Femur (tissue), 1 donor: Measurements from ENCODE around the gene GDF10.

ENCODE experiments used
- DNase-seq: peaks from one replicate; pipeline ENCODE4 v3.0.0-alpha.2; 2017

The GDF10 gene, protein sequence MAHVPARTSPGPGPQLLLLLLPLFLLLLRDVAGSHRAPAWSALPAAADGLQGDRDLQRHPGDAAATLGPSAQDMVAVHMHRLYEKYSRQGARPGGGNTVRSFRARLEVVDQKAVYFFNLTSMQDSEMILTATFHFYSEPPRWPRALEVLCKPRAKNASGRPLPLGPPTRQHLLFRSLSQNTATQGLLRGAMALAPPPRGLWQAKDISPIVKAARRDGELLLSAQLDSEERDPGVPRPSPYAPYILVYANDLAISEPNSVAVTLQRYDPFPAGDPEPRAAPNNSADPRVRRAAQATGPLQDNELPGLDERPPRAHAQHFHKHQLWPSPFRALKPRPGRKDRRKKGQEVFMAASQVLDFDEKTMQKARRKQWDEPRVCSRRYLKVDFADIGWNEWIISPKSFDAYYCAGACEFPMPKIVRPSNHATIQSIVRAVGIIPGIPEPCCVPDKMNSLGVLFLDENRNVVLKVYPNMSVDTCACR

DNA sequence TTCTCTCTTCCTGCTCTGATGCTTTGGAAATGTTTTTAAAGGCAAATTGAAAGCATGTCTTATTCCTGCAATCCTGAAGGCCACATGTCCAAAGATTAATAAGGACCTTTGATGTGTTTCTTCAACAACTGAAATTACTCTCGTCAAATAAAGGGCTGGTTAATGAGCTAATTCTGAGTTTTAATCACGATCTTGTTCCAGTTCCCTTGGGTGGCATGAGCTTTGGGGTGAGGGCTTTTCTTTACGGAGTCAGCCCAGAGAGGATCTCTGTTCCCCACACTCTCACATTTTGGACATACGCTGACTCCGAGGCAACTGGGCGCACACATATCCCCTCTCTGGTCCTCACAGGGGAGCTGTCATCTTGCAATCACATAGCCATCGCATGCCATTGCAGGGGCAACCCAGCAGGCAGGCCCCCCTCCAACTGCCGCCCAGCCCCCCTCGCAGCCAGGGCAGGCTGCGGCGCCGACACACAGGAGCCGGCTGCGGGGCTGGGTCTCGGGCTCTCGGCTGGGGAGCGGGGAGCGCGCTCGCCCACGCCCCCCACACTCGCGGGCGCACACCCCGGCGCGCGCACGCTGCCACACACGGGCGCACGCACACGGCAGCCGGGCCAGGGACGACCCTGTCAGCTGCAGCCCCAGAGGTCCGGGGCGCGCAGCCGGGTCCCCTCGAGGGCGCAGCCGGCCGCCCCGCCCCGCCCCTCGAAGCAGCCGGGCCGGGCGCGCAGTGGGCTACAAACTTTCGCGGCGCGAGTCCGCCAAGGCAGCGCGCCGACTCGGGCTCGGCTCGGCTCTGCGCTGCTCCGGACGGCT is at the start of gene GDF10:
TSS of gene GDF10 (plus strand) at position 587 of the 818 bp plus-strand sequence. CDS start 455 bp downstream, outside the sequence.
- no peak for DNase-seq

DNA sequence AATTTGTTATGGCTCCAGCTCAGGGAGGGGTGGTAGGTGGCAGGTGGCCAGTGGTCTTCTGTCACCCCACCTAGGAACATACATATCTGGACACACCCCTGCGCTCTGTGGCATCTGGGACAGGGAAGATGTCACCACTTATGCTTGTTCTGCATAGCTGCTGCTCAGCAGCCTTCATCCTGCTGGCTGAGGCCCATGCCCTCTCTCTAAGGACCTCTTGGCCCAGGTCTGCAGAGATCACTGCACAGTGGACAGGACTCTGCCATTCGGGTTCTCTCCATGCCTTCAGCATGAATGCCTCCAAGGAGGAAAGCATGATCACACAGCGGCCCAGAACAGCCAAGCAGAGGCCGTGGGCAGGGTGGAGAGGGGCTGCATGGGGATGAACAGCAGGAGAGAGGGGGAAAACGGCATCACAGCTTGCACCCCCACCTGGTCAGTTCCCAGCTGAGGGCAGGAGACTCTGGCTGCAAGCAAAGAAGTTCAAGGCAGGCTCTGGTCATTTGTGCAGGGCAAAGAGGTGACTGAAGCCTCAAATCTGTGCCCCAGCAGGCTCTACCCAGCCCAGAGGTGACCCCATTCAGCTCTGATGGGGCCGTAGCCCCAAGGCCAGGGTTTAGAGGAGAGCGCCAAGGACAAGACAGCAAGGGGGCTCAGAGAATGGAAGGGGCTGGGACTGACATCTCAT is 47.8 kb upstream of the GDF10 start:
- no peak for DNase-seq

- DNase-seq, result no peak
Measured at GRCh38 chr10:47253030-47253637, 46.9 kb upstream of the GDF10 start.

- peak; percentile 84 for DNase-seq
Measured at GRCh38 chr10:47253651-47254375, 46.2 kb upstream of the GDF10 start.

- DNase-seq, result no peak
Measured at GRCh38 chr10:47254611-47255010, 45.4 kb upstream of the GDF10 start.

GRCh38 chr10:47255033-47255813 is 44.8 kb upstream of the GDF10 start:
- DNase-seq, result no peak

DNA sequence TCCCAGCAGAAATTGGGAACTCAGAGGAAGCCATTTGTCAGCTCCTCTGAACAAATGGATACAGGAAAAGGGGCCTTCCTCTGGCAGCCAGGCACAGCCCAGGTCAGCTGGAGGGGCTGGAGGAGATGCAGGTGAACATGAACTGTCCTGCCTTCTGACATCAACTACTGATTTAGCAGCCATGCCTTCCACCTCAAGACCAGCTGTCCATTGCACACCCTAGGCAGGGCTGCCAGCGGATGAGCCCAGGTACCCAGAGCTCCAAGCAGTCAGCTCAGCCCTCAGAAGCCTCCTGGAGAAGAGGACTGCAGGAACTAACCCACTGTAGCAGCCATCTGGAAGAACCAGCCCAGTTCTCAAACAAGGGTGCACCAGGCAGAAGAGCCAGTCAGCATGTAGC is 44.1 kb upstream of the GDF10 start:
- DNase-seq, result no peak

- DNase-seq, result no peak
Measured at GRCh38 chr10:47256751-47257336, 43.2 kb upstream of the GDF10 start.

DNA sequence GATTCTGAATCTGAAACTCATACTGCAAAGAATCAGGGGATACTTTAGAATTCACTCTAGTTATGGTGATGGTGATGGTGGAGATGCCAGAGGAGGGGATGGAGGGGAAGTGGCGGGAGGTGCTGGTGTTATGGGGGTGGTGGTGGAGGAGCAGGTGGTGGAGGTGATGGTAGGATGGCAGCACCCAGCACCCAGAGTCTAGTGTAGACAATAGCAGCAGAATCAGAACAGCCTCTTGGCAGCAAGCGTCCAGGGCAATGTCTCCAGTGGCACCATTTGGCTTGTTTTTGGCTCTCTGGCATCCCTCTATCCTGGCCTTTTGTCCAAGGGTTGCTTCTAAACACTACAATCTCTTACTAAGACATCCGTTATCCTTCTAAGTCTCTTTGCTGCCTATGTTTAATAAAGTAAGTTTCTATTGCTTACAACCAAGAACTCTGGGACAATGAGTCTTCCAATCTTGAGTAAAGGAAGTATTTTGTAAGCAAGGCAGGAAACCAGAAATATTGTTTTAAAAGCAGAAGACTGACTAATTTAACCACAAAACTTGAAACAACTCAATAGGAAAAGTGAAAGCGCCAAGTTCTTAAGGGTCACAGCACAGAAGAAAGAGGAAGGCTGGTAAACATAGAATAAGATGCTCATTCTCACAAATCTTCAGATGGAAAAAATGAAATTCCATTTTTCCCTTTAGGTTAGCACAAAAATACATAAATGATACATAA is 42.4 kb upstream of the GDF10 start:
- DNase-seq, result no peak

- DNase-seq, result no peak
Measured at GRCh38 chr10:47258921-47259320, 41.1 kb upstream of the GDF10 start.

DNA sequence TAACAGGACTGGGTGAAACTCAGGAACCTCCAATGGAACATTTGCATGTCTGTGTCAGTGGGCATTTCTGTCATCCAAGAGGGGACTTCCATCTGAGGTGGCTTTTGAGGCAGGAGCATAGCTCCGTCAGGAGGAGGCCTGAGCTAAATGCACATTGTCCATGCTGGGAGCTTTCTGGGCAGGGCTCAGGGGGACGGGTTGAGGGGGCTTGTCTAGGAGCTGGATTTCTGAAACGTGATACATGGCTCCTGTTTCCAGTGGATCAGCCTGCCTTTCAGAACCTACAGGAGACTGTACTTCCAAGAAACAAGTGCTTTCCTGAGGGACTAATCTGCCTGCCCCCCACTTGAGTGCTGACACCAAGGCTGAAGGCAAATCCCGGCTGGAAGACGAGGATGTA is 40.5 kb upstream of the GDF10 start:
- no peak for DNase-seq

GRCh38 chr10:47260505-47261111 is 39.4 kb upstream of the GDF10 start:
- DNase-seq, result no peak

GRCh38 chr10:47261121-47261520 is 38.9 kb upstream of the GDF10 start:
- DNase-seq, result no peak

DNA sequence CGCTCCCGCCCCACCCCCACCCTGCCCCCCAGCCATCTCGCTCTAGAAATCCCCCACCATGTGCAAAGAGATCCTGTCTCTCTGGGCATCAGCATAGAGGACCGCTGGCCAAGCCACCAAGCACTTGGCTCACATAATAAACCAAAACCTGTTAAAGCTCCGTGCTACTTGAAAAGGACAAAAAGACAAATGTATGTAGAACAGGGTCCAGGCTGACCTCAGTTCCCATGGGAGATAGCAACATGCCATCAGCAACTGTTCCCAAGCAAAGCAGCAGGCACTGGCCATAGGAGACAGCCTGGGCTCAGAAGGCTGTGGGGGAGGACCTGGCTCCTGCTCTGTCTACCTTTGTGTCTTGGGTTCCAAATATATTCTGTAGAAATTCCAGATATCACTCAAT is 38.4 kb upstream of the GDF10 start:
- DNase-seq, result no peak

GRCh38 chr10:47262606-47263533 is 37.1 kb upstream of the GDF10 start:
- no peak for DNase-seq

DNA sequence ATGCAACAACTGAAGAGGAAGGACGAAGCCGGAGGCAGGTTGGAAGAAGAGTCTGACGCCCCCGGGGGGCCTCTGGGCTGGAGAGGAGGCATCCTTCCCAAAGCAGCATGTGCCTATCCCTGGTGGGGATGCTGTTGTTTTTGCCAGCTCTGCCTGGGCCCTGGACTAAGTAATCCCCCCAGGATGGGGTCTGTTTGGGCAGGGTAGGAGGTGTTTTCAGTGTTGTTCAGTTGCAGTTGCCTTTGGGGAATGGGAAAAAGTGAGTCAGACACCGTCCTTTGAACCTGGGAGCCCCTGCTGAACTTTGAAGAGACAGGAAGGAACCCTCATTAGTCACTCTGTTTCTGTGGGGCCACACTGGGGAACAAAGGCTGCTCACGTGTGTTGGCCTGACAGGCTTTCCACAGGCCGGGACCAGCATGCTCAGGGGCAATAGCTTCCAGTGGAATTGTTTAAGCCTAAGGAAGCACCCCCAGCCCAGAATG is 35.2 kb upstream of the GDF10 start:
- no peak for DNase-seq

GRCh38 chr10:47266602-47267001 is 33.4 kb upstream of the GDF10 start:
- DNase-seq, result no peak

DNA sequence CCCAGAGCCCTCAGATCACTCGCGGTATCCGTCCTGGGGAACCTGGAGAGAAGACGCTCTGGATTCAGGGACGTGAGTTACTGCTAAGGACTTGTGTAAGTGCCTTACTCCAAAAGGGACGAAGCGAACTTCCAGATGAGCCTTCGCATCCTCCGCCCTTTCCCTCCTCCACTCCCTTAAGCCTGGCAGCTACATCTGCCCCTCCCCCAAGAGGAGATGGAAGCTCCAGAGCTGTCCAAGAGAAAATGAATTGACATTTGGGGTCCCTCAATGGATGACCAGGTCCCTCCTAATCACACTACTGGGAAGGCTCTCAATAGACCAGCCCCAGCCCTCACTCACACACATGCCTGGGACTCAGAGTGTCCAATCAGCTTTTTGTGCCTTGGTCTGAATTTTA is 31.3 kb upstream of the GDF10 start:
- no peak for DNase-seq
